ENCODE results near the gene KLK12.

DNA sequence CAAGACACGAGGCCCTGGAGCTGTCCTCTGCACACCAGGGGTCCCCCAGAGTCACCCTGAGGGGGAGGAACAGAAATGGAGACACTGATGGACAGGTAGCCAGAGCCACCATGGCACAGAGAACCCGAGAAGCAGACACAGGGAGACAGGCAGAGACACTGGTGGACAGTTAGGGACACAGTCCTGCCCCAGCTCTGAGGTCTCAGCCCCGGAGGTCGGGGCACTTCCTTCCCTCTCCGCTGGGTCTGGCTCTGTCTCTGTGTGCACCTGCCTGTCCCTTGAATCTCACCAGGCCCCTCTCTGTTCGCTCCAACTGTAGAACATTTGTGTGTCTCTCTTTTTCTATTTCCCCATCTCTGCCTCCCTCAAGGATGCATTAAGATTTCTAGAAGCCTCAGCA lies 43.3 kb upstream of the KLK12 start:
- TF ChIP-seq, protein P1, sequence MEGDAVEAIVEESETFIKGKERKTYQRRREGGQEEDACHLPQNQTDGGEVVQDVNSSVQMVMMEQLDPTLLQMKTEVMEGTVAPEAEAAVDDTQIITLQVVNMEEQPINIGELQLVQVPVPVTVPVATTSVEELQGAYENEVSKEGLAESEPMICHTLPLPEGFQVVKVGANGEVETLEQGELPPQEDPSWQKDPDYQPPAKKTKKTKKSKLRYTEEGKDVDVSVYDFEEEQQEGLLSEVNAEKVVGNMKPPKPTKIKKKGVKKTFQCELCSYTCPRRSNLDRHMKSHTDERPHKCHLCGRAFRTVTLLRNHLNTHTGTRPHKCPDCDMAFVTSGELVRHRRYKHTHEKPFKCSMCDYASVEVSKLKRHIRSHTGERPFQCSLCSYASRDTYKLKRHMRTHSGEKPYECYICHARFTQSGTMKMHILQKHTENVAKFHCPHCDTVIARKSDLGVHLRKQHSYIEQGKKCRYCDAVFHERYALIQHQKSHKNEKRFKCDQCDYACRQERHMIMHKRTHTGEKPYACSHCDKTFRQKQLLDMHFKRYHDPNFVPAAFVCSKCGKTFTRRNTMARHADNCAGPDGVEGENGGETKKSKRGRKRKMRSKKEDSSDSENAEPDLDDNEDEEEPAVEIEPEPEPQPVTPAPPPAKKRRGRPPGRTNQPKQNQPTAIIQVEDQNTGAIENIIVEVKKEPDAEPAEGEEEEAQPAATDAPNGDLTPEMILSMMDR (IDR thresholded peaks at IDR 0.05), result no peak
- no peak for TF ChIP-seq EP300 (IDR thresholded peaks at IDR 0.05; ENCODE audit: low read depth)
